ENCODE data around the gene ZFAND2A.

Gene ZFAND2A

GRCh38 chr7:1181031-1181430, 21.0 kb upstream of the ZFAND2A start:
- Histone ChIP-seq H3K4me3 (replicated peaks; ENCODE audit: insufficient read depth, low read length) (no peak overlapping the region), H3K27me3 (ENCODE audit: insufficient read depth, poor library complexity, severe bottlenecking) (no peaks in the 10 kb centered on the region), H3K27ac (replicated peaks) (no peak overlapping the region)
- TF ChIP-seq GABPA (IDR thresholded peaks at IDR 0.05; ENCODE audit: low read depth) (no peak), REST (IDR thresholded peaks at IDR 0.05; ENCODE audit: insufficient replicate concordance, low read depth) (no peak), SPI1 (IDR thresholded peaks at IDR 0.05; ENCODE audit: borderline replicate concordance, low read depth) (no peak), CTCF (IDR thresholded peaks at IDR 0.05; ENCODE audit: insufficient read depth, low read length) (no peak), POLR2AphosphoS5 (IDR thresholded peaks at IDR 0.05; ENCODE audit: low read depth) (no peak)
- DNase-seq (ENCODE audit: low read depth in 1 of 2, low spot score in 1 of 2), result no peak

- TF ChIP-seq CTCF (IDR thresholded peaks at IDR 0.05; ENCODE audit: insufficient read depth, low read length) (peak; percentile 35), SPI1 (IDR thresholded peaks at IDR 0.05; ENCODE audit: borderline replicate concordance, low read depth) (no peak)
- H3K27me3 ChIP-seq (ENCODE audit: insufficient read depth, poor library complexity, severe bottlenecking), result no peaks in the 10 kb centered on the region
- DNase-seq (ENCODE audit: low read depth in 1 of 2, low spot score in 1 of 2), result peak in 1 of 2 experiments; percentile 84
- H3K27ac ChIP-seq (replicated peaks), result no peak overlapping the region; the same call in 1 of the 2 replicates
- H3K4me3 ChIP-seq (replicated peaks; ENCODE audit: insufficient read depth, low read length), result no peak overlapping the region
Observed at GRCh38 chr7:1176891-1177373, 16.9 kb upstream of the ZFAND2A start.

GRCh38 chr7:1175967-1176851, 16.2 kb upstream of the ZFAND2A start:
- peak; percentile 86 for TF ChIP-seq CTCF (IDR thresholded peaks at IDR 0.05; ENCODE audit: insufficient read depth, low read length)
- no peak for TF ChIP-seq SPI1 (IDR thresholded peaks at IDR 0.05; ENCODE audit: borderline replicate concordance, low read depth)
- TF ChIP-seq REST (IDR thresholded peaks at IDR 0.05; ENCODE audit: insufficient replicate concordance, low read depth), result no peak
- peak; percentile 38; the same call in 1 of the 2 replicates for TF ChIP-seq POLR2AphosphoS5 (IDR thresholded peaks at IDR 0.05; ENCODE audit: low read depth)
- TF ChIP-seq GABPA (IDR thresholded peaks at IDR 0.05; ENCODE audit: low read depth), result no peak
- no peak overlapping the region; the same call in 1 of the 2 replicates for H3K4me3 ChIP-seq (replicated peaks; ENCODE audit: insufficient read depth, low read length)
- H3K27me3 ChIP-seq (ENCODE audit: insufficient read depth, poor library complexity, severe bottlenecking), result no peaks in the 10 kb centered on the region
- DNase-seq (ENCODE audit: low read depth in 1 of 2, low spot score in 1 of 2), result peak in 1 of 2 experiments; percentile 87
- peak overlapping the region; percentile 46 for H3K27ac ChIP-seq (replicated peaks)
